Epithelial cell of proximal tubule (primary cell): ENCODE measurements around the gene RNU1-2. TPM values are rescaled to one million over a fixed set of nuclear protein-coding genes. Genes with fewer than 3 reads are reported as not detected.
"Not testable (repeated sequence)": the region's sequence is repeated elsewhere in the genome, so short reads cannot be mapped to it uniquely, and the experiment has no call there.

Experiments
- DNase-seq: peaks from one replicate; pipeline ENCODE4 v3.0.0-alpha.2; 2011; ENCODE audit warnings: low read depth
- H3K4me3 ChIP-seq: 2 replicates; pipeline ENCODE4 v1.5.1; 2011; ENCODE audit warnings: low read depth, mild to moderate bottlenecking, low read length
- total RNA-seq: library from RNA; depleted of rRNA; stranded (reverse); fragments of >200 nt; gene quantifications from 2 replicates; pipeline ENCODE4 v1.2.3, GENCODE V29; 2015
- TF ChIP-seq, protein P1 (sequence below): conservative IDR thresholded peaks from 2 replicates; pipeline ENCODE4 v1.5.1; 2012; ENCODE audit warnings: low read depth, mild to moderate bottlenecking, low read length

Gene RNU1-2
- total RNA-seq, 1 donor from 2014 or later: under 0.01 TPM

DNA sequence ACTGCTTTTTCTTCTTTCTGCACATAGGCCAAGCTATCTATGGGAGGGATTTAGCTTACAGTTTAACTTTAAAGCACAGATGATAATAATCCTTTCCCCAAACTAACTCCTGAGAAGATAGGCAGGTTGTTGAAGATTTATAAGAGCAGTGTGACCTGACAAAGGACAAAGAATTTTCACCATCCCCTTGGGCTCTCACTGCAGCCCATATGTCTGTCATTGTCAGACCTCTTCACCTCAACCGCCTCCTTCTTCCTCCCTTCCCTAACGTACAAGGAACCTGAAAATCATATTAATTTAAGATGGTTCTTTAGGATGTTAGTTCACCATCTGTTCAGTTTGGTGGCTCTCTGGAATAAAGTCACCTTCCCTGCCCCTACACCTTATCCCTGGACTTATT is 5.0 kb downstream of the RNU1-2 start:
- TF ChIP-seq, protein P1, sequence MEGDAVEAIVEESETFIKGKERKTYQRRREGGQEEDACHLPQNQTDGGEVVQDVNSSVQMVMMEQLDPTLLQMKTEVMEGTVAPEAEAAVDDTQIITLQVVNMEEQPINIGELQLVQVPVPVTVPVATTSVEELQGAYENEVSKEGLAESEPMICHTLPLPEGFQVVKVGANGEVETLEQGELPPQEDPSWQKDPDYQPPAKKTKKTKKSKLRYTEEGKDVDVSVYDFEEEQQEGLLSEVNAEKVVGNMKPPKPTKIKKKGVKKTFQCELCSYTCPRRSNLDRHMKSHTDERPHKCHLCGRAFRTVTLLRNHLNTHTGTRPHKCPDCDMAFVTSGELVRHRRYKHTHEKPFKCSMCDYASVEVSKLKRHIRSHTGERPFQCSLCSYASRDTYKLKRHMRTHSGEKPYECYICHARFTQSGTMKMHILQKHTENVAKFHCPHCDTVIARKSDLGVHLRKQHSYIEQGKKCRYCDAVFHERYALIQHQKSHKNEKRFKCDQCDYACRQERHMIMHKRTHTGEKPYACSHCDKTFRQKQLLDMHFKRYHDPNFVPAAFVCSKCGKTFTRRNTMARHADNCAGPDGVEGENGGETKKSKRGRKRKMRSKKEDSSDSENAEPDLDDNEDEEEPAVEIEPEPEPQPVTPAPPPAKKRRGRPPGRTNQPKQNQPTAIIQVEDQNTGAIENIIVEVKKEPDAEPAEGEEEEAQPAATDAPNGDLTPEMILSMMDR: peak; percentile 40
- no peak overlapping the region for H3K4me3 ChIP-seq
- DNase-seq: no peak

DNA sequence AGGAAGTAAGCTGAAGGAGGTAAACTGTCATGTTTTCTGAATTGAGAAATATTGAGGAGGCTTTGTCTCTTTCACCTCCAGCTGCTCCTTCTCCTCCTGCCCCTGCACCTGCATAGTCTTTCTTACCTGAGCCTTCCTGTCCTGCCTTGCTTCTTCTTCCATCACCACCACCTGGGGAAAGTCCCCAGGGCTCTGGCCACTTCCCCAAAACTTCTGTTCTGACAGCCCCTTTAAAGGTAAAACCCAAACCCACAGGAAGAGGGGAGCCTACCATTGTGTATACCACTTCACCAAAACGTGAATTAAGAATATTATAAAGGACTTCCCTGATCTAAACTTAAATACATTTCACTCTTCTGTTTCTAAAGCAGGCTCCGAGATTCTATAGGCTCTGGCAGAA is 5.6 kb downstream of the RNU1-2 start:
- not testable (repeated sequence) for H3K4me3 ChIP-seq, DNase-seq

DNA sequence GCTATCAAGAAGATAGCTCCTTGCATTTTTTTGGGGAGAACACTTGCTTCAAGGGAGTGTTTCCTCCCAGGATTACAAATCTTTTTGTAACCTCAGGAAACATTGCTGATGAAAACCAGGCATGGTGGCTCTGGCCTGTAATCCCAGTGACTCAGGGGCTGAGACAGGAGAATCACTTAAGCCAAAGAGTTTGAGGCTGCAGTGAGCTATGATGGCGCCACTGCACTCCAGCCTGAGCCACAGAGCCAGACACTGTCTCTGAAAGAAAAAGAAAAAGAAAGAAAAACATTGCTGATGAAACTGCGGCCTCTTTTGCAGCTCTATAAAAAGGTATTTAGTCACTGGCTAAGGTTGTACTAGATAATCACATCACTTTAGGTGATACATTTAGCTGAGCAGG is 7.3 kb downstream of the RNU1-2 start:
- TF ChIP-seq, protein P1: no peak
- H3K4me3 ChIP-seq: no peak overlapping the region
- no peak for DNase-seq

DNA sequence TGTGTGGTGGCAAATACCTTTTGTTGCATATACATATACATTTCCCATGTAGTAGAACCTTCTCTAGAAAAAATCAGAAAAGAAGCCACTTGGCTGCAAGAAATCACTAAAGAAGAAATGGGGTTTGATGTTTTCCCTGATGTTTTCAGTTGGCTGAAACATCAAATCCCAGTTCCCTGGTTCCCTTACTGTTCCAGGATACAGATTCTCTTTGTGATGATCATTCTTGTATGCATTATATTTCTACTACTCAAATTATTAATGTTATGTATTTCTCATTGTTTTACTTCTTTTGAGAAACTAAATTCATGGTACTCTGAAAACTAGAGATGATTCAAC is 7.6 kb downstream of the RNU1-2 start:
- H3K4me3 ChIP-seq: peak overlapping the region; percentile 61
- no peak for DNase-seq
- TF ChIP-seq, protein P1: no peak

DNA sequence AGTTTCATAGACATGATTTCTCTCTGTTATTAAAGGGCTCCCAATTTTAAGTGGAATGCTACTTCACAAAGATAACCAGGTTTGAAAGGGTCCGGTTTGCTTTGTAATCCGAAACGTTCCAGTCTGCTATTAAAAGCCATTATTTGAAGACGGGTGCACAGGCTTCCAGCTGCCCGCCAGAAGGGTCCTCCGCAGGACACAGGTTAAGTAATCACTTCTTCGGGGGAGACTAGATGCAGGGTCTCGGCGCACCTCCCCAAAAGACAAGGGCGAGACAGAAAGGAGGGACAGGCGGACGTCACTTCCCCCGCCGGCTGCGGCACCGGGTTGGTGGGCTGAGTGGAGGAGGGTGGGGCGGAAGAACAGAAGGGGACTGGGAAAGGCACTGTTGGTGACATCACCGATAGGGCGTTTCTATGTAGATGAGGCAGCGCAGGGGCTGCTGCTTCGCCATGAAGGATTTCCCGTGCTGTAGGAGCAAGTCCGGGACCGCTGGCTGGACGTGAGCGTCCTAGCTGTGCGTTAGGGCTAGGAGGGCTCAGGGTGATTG is 8.9 kb downstream of the RNU1-2 start:
- DNase-seq: peak; percentile 90
- peak overlapping the region; percentile 61 for H3K4me3 ChIP-seq

DNA sequence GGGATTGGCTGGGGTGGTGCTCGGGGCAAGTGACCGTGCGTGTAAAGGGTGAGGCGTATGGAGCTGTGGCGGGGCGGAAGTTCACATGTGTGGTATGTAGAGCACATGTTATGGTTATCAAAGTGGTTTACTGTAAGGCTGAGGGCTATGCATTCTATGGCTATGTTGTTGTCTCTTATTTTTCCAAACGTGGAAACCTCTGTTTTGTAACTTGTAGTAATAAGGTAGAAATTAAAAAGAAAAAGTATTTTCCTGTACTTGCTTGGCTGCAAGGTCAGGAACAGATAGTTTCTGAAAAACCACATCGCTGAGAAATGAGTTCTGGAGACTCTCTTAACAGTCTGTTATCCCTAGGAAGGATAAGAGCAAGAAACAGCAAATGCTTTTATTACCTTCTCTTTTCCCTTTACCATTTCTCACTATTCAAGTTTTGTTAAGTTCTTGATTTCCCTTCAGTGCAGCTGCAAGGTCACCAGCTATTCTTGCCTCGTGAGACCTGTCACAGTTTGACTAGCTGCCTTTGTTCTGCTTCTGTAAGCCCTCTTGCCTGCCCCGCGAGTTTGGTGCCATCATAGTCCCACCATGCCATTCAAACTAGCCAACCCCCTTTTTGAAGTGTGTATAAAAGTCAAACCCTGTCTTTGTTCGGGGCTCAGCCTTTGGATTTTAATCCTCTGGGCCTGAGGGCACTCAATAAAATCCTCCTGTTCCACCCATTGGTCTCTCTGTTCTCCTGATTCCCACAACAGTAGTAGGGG is 9.5 kb downstream of the RNU1-2 start:
- TF ChIP-seq, protein P1: no peak
- DNase-seq: peak; percentile 88
- H3K4me3 ChIP-seq: peak overlapping the region; percentile 61

More for the DNA sequence above, 8.9 kb downstream of the RNU1-2 start:
- TF ChIP-seq, protein P1: no peak

DNA sequence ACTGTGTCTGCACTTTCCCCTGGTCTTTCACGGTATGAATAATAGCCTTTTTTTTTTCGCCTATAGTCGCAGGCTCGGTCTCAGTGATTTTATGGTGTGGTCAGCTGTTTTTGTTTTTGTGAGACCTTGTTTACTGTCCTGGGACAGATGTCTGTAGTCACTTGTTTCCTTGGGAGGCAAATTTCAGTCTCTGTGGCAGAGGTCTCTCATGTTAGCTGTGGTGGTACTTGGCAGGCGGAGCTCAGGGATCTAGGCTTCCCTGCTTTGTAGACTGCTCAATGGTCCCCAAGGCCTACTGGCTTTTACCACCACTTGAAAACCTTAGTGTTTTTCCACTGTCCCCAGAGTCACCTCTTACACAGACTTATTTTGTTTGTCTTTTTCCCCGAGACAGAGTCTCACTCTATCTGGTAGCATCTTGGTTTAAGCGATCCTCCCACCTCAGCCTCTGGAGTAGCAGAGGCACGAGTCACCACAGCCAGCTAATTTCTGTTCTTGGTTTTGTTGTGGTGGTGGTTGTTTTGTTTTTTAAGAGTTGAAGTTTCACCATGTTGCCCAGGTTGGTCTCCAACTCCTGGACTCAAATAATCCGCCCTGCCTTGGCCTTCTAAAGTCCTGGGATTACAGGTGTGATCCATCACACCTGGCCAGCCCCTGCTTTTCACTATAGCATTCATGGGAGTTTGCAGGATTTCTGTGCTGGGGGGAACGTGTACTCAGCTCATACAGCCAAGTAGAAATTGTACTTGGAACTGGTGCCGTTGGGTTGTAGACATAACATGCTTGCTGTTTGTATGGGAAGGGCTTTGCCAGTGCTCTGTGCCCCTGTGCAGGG is 10.3 kb downstream of the RNU1-2 start:
- DNase-seq: no peak
- no peak overlapping the region for H3K4me3 ChIP-seq
- TF ChIP-seq, protein P1: no peak
